ENCODE data around the gene ANKRD63. TPM values are rescaled to one million over a fixed set of nuclear protein-coding genes. Genes with fewer than 3 reads are reported as not detected.

The ANKRD63 gene
- total RNA-seq, 1 donor, result not detected

DNA sequence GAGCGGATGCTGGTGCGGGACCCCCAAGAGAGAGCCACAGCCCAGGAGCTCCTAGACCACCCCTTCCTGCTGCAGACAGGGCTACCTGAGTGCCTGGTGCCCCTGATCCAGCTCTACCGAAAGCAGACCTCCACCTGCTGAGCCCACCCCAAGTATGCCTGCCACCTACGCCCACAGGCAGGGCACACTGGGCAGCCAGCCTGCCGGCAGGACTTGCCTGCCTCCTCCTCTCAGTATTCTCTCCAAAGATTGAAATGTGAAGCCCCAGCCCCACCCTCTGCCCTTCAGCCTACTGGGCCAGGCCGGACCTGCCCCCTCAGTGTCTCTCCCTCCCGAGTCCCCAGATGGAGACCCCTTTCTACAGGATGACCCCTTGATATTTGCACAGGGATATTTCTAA is 6.9 kb downstream of the ANKRD63 start:
- no peak overlapping the region for H3K4me3 ChIP-seq (ENCODE audit: low read depth, low read length)
- no peak for DNase-seq (ENCODE audit: low read depth)
- TF ChIP-seq, protein P1, sequence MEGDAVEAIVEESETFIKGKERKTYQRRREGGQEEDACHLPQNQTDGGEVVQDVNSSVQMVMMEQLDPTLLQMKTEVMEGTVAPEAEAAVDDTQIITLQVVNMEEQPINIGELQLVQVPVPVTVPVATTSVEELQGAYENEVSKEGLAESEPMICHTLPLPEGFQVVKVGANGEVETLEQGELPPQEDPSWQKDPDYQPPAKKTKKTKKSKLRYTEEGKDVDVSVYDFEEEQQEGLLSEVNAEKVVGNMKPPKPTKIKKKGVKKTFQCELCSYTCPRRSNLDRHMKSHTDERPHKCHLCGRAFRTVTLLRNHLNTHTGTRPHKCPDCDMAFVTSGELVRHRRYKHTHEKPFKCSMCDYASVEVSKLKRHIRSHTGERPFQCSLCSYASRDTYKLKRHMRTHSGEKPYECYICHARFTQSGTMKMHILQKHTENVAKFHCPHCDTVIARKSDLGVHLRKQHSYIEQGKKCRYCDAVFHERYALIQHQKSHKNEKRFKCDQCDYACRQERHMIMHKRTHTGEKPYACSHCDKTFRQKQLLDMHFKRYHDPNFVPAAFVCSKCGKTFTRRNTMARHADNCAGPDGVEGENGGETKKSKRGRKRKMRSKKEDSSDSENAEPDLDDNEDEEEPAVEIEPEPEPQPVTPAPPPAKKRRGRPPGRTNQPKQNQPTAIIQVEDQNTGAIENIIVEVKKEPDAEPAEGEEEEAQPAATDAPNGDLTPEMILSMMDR (IDR thresholded peaks at IDR 0.05; ENCODE audit: insufficient read depth, low read depth, low read length), result no peak

DNA sequence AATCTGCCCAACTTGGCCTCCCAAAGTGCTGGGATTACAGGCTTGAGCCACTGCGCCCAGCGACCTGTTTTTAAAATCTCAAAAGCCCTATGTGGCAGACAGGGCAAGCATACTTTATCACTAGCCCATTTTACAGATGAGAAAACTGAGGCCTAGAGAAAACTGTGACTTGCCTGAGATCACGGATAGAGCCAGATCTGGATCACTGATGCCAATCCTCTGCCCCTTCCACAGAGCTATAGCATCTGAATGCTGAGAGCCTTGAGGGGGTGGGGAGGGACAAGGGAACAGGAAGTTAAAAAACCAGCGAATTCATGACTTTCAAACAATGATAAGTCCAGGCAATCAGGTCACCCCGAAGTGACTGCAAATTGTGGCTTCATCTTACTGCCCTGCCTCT is 7.3 kb downstream of the ANKRD63 start:
- no peak for DNase-seq (ENCODE audit: low read depth)
- no peak overlapping the region for H3K4me3 ChIP-seq (ENCODE audit: low read depth, low read length)
- TF ChIP-seq, protein P1 (IDR thresholded peaks at IDR 0.05; ENCODE audit: insufficient read depth, low read depth, low read length), result no peak

DNA sequence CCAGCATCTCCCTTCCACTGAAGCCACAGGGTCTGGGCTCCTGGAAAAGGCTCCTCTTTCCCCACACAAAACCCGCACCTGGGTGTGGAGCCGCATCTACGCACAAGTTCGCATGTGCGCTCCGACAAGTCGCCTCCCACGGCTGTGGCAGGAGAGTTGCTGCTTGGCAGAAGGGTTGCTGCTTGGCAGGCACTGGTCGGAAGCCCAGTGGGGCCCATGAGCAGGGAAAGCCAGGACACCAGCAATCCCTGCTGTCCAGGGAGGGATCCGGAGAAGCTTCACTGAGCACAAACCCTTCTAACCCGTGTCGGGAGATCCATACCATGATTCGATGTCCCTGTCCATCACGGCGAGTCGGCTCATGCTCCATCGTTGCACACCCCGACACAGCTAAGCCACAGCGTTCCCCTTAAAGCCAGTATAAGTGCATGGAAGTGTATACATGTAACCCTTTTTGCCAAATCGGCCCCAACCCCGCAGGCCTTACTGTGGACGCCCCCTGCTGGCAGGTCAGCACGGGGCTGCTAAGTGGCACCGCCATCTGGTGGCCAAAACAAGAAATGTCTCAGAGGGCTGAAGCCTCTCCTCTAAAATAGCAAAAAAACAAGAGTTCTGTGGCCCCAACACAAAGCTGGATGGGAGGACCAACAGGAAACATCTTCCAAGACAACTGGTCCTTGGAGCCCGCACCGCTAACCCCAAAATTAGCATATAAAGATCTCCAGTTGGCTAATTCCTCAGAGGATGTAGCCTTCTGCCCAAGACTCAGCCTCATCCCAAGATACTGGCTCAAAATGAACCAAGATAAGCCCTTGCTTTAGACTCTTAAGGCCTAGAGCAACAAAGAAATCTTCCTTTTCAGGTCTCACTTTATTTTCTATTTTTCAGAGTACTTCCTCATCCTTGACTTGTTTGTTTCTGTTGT is 8.3 kb downstream of the ANKRD63 start:
- DNase-seq (ENCODE audit: low read depth), result peak; percentile 88
- TF ChIP-seq, protein P1 (IDR thresholded peaks at IDR 0.05; ENCODE audit: insufficient read depth, low read depth, low read length), result peak; percentile 100
- H3K4me3 ChIP-seq (ENCODE audit: low read depth, low read length), result no peak overlapping the region

DNA sequence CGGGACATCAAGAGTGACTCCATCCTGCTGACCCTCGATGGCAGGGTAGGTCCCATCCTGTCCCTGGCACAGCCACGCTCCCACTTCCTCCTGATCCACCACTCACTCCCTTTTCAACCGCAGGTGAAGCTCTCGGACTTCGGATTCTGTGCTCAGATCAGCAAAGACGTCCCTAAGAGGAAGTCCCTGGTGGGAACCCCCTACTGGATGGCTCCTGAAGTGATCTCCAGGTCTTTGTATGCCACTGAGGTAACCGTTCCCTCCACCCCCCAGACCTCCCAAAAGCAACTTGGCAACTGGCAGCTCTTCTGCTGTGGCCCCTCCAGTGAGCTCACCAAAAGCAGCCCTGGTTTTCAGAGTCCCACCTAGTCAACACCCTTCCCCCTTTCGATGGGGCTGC is 9.4 kb downstream of the ANKRD63 start:
- TF ChIP-seq, protein P1 (IDR thresholded peaks at IDR 0.05; ENCODE audit: insufficient read depth, low read depth, low read length), result no peak
- H3K4me3 ChIP-seq (ENCODE audit: low read depth, low read length), result no peak overlapping the region
- DNase-seq (ENCODE audit: low read depth), result no peak

DNA sequence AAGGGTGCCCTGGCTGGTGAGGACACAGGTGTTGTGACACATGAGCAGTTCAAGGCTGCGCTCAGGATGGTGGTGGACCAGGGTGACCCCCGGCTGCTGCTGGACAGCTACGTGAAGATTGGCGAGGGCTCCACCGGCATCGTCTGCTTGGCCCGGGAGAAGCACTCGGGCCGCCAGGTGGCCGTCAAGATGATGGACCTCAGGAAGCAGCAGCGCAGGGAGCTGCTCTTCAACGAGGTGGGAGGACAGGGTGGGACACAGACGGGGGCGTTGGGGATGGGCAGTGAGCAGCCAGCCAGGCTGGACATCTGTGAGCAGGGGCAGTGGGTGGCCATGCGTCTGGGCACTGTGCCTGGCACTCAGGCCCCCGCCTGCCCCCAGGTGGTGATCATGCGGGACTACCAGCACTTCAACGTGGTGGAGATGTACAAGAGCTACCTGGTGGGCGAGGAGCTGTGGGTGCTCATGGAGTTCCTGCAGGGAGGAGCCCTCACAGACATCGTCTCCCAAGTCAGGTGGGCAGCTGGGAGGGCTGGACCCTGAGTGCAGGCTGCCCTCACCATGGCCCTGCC is 10.3 kb downstream of the ANKRD63 start:
- no peak overlapping the region for H3K4me3 ChIP-seq (ENCODE audit: low read depth, low read length)
- no peak for DNase-seq (ENCODE audit: low read depth)
- TF ChIP-seq, protein P1 (IDR thresholded peaks at IDR 0.05; ENCODE audit: insufficient read depth, low read depth, low read length), result peak; percentile 34

DNA sequence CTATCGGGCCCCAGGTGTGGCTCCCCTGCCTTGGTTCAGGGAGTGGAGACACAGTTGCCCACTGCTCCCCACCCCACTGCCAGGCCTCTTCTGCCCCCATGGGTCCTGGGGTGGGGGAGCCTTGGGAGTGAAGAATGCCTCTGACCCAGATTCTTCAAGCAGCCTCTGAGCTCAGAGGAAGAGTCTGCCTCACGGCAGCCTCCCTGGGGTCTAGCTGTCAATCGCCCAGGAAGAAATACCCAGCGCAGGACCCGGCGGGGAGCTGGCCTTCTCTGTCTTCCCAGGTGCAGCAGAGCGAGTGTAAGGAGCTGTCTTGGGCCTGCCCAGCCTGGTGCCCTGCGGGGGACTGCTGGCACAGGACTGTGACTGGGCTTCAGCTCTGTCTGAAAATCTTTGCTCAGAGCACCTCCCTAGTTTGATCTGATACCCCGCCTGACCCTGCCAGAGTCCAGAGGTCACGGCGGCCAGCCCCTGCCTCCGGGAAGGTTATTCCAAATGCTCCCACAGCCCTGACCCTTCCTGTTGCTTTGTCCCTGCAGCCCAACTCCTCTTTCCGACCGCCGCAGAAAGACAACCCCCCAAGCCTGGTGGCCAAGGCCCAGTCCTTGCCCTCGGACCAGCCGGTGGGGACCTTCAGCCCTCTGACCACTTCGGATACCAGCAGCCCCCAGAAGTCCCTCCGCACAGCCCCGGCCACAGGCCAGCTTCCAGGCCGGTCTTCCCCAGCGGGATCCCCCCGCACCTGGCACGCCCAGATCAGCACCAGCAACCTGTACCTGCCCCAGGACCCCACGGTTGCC is 11.0 kb downstream of the ANKRD63 start:
- H3K4me3 ChIP-seq (ENCODE audit: low read depth, low read length), result no peak overlapping the region
- DNase-seq (ENCODE audit: low read depth), result no peak
- TF ChIP-seq, protein P1 (IDR thresholded peaks at IDR 0.05; ENCODE audit: insufficient read depth, low read depth, low read length), result no peak

Data from fibroblast of villous mesenchyme (primary cell).